Right lobe of liver (tissue), 4 donors: ENCODE results near the gene KRT83.

Source experiments
- CTCF ChIP-seq, 4 donors: fragments of 200-600 bp in 3 of 4; fragments of 450-650 bp in 1 of 4; IDR thresholded peaks; one replicate each; pipeline versions ENCODE4 v1.5.1 to v1.8.0; 2016 to 2022; ENCODE audit warnings: antibody characterized with exemption in 4 of 4, mild to moderate bottlenecking in 2 of 4
- POLR2A ChIP-seq: fragments of 450-650 bp; IDR thresholded peaks from one replicate; pipeline ENCODE4 v1.6.1; 2017; ENCODE audit warnings: antibody characterized with exemption, mild to moderate bottlenecking
- donor health status: DM: no; HTN: no; CAD: no.
- donor health status: DM: no; HTN: no; CAD: no.
- donor health status: DM: no; HTN: yes; CAD: no.

- no peak for TF ChIP-seq CTCF (IDR thresholded peaks at IDR 0.05)
- TF ChIP-seq POLR2A: no peak
Measured at GRCh38 chr12:52359621-52360061, 38.4 kb upstream of the KRT83 start.
